K562 (cell line): Measurements from ENCODE around the gene LRRIQ1. TPM values are rescaled to one million over a fixed set of nuclear protein-coding genes. Genes with fewer than 3 reads are reported as not detected.

ENCODE experiments used
- ATAC-seq: fragments of 200-7000 bp; cut with Tn5 transposase; 3 replicates; pipeline ENCODE4 v1.9.1; 2020; ENCODE audit warnings: moderate library complexity
- BruUV-seq: library from RNA; stranded (reverse); fragments of 400-500 nt; replicated peaks from 2 replicates; lab custom pipeline; 2021; lab: Mats Ljungman, UMichigan
- CTCF ChIA-PET: fragments of 300-600 bp; formaldehyde crosslinking; extraction: SDS; loops from one replicate; lab custom pipeline; 2021; ENCODE audit warnings: low intra/inter-chr PET ratio; lab: Yijun Ruan, JAX
- POLR2A ChIA-PET: fragments of 300-600, 350-650 bp; sonication (Branson Sonifier 250); formaldehyde crosslinking; extraction: SDS; loops from one replicate; lab custom pipeline; 2021; ENCODE audit warnings: antibody characterized with exemption, inconsistent platforms; lab: Yijun Ruan, JAX
- DNase-seq, 4 experiments: peaks; one replicate each; pipeline versions ENCODE4 v3.0.0 to v3.0.0-alpha.2; 2011 to 2018; ENCODE audit warnings: low spot score in 3 of 4, mixed read lengths in 3 of 4; ENCODE audit errors: extremely low read depth in 1 of 4
- FAIRE-seq: peaks from 2 replicates; lab custom pipeline; 2011; peaks lifted over from hg19 to GRCh38; lab: Jason Lieb, UNC
- H2AFZ ChIP-seq: 2 replicates; pipeline ENCODE4 v1.6.0; 2011; ENCODE audit warnings: low read depth, low read length, control low read depth, inconsistent platforms
- H3K27ac ChIP-seq: fragments of 200-600 bp; 3 replicates; pipeline ENCODE4 v1.8.0; 2011; ENCODE audit warnings: low read depth, mild to moderate bottlenecking, control low read depth, inconsistent platforms, low read length, moderate library complexity, mixed read lengths; ENCODE audit errors: extremely low read depth
- H3K27me3 ChIP-seq, 2 experiments: fragments of 300-600 bp in 1 of 2; 2 replicates in 1 of 2; 3 replicates in 1 of 2; pipeline versions ENCODE4 v1.6.0 to v1.8.0; 2011; ENCODE audit warnings: inconsistent platforms in 2 of 2, low read length in 2 of 2, mild to moderate bottlenecking in 1 of 2, mixed read lengths in 1 of 2, moderate library complexity in 1 of 2; ENCODE audit not compliant: control insufficient read depth in 2 of 2, insufficient read depth in 2 of 2
- H3K36me3 ChIP-seq: fragments of 300-600 bp; 3 replicates; pipeline ENCODE4 v1.8.0; 2011; ENCODE audit warnings: mild to moderate bottlenecking, low read length, inconsistent platforms; ENCODE audit not compliant: control insufficient read depth, insufficient read depth
- H3K4me1 ChIP-seq, 2 experiments: fragments of 200-600 bp in 1 of 2; replicated peaks in 1 of 2; 2 replicates in 1 of 2; 3 replicates in 1 of 2; pipeline versions ENCODE4 v1.5.1 to v1.8.0; 2011; ENCODE audit warnings: inconsistent platforms in 2 of 2, low read length in 2 of 2, mild to moderate bottlenecking in 1 of 2, mixed read lengths in 1 of 2, moderate library complexity in 1 of 2; ENCODE audit not compliant: control insufficient read depth in 2 of 2, insufficient read depth in 2 of 2
- H3K4me2 ChIP-seq: 2 replicates; pipeline ENCODE4 v1.6.1; 2011; ENCODE audit warnings: low read length, control low read depth, inconsistent platforms, mixed read lengths; ENCODE audit not compliant: insufficient read depth
- H3K4me3 ChIP-seq: fragments of 200-600 bp; sonication (generic), shearing (Covaris generic); 2 replicates; pipeline ENCODE4 v1.5.1; 2016; ENCODE audit warnings: control low read depth, inconsistent platforms
- H3K79me2 ChIP-seq: fragments of 200-600 bp; 3 replicates; pipeline ENCODE4 v1.8.0; 2011; ENCODE audit warnings: low read length, inconsistent platforms; ENCODE audit not compliant: control insufficient read depth, insufficient read depth
- H3K9ac ChIP-seq, 2 experiments: 2 replicates each; pipeline versions ENCODE4 v1.6.0 to v1.6.1; 2011; ENCODE audit warnings: low read depth in 2 of 2, low read length in 2 of 2, control low read depth in 1 of 2, inconsistent platforms in 1 of 2, mild to moderate bottlenecking in 1 of 2, mixed read lengths in 1 of 2; ENCODE audit not compliant: insufficient read depth in 1 of 2
- H3K9me1 ChIP-seq: one replicate; pipeline ENCODE4 v1.6.0; 2011; ENCODE audit warnings: inconsistent platforms, mild to moderate bottlenecking, low read length, moderate library complexity; ENCODE audit not compliant: control insufficient read depth, insufficient read depth
- H3K9me3 ChIP-seq: replicated peaks from 2 replicates; pipeline ENCODE4 v1.5.1; 2011; ENCODE audit warnings: low read depth, low read length, inconsistent platforms; ENCODE audit not compliant: control insufficient read depth, insufficient read depth
- H4K20me1 ChIP-seq: replicated peaks from 2 replicates; pipeline ENCODE4 v1.6.1; 2011; ENCODE audit warnings: low read length, inconsistent platforms, mixed read lengths; ENCODE audit not compliant: control insufficient read depth, insufficient read depth
- FOXP1 ChIP-seq: sonication (generic); formaldehyde crosslinking; IDR thresholded peaks from 2 replicates; pipeline ENCODE4 v1.8.0; 2022; ENCODE audit warnings: mild to moderate bottlenecking, missing genetic modification reagents
- HDAC8 ChIP-seq: fragments of 450-650 bp; IDR thresholded peaks from 2 replicates; pipeline ENCODE4 v1.6.1; 2016; ENCODE audit warnings: mild to moderate bottlenecking, missing genetic modification characterization, moderate library complexity, missing compliant biosample characterization
- HNRNPLL ChIP-seq: fragments of 200-400 bp; formaldehyde crosslinking; IDR thresholded peaks from 2 replicates; pipeline ENCODE4 v1.6.1; 2017; ENCODE audit warnings: low read length, low read depth, mild to moderate bottlenecking; ENCODE audit not compliant: poor library complexity, severe bottlenecking
- PHB2 ChIP-seq: fragments of 450-650 bp; IDR thresholded peaks from 2 replicates; pipeline ENCODE4 v1.6.1; 2017; ENCODE audit warnings: low read depth
- PKNOX1 ChIP-seq: fragments of 450-650 bp; IDR thresholded peaks from 2 replicates; pipeline ENCODE4 v1.6.1; 2016
- RNF219 ChIP-seq: fragments of 250-450 bp; sonication (Bioruptor Pico); IDR thresholded peaks from 2 replicates; pipeline ENCODE4 v1.5.0; 2022; ENCODE audit warnings: mild to moderate bottlenecking
- SAFB2 ChIP-seq: fragments of 200-400 bp; formaldehyde crosslinking; IDR thresholded peaks from 2 replicates; pipeline ENCODE4 v1.6.1; 2018; ENCODE audit warnings: borderline replicate concordance, low read length, low read depth, moderate library complexity; ENCODE audit not compliant: severe bottlenecking
- SIRT6 ChIP-seq: IDR thresholded peaks from one replicate; pipeline ENCODE4 v1.6.1; 2012; ENCODE audit warnings: low read depth, mild to moderate bottlenecking, control low read depth, inconsistent platforms, low read length, moderate library complexity
- SMAD1 ChIP-seq: fragments of 150-350 bp; IDR thresholded peaks from 2 replicates; pipeline ENCODE4 v1.6.1; 2014; ENCODE audit warnings: low read length, low read depth; ENCODE audit not compliant: partially characterized antibody
- TAF1 ChIP-seq: IDR thresholded peaks from 2 replicates; pipeline ENCODE4 v1.6.1; 2011; ENCODE audit warnings: mild to moderate bottlenecking, low read length, moderate library complexity; ENCODE audit not compliant: insufficient read depth, control insufficient read depth, severe bottlenecking; ENCODE audit errors: extremely low read depth
- TCF3 ChIP-seq: sonication (generic); formaldehyde crosslinking; IDR thresholded peaks from 2 replicates; pipeline ENCODE4 v1.4.0; 2020; ENCODE audit warnings: mild to moderate bottlenecking, missing genetic modification reagents
- TGIF2 ChIP-seq: sonication (generic); formaldehyde crosslinking; IDR thresholded peaks from 2 replicates; pipeline ENCODE4 v1.8.1; 2022; ENCODE audit warnings: mild to moderate bottlenecking, missing genetic modification reagents, moderate library complexity
- ZNF316 ChIP-seq: fragments of 450-650 bp; IDR thresholded peaks from 2 replicates; pipeline ENCODE4 v1.6.1; 2016
- whole genome bisulfite sequencing: fragments of 100-300 bp; shearing (Covaris generic); methylation state at CpG from one replicate; pipeline ENCODE4 v1.1.6; 2016; ENCODE audit warnings: low coverage, mixed read lengths; ENCODE audit not compliant: insufficient coverage; ENCODE audit errors: missing lambda C conversion rate; 5-methylcytosine and 5-hydroxymethylcytosine counted together
- in situ Hi-C: fragments of 300-500 bp; cut with MboI; formaldehyde crosslinking; loops from 4 replicates; pipeline ENCODE4 v1.15.0; 2018; ENCODE audit warnings: inconsistent platforms, mixed read lengths
- intact Hi-C: fragments of 100-400 bp; cut with micrococcal nuclease; formaldehyde crosslinking; loops from 2 replicates; pipeline ENCODE4 v1.14.2; 2022
- polyA plus RNA-seq, 8 experiments: library from polyadenylated mRNA; depleted of rRNA in 4 of 8; stranded (reverse) in 5 of 8; unstranded in 3 of 8; fragments of >200 nt; fragmentation: Nextera tagmentation in 2 of 8; fragmentation: Illumina TruSeq in 1 of 8; extraction: Ambion mirVana in 2 of 8; extraction: Trizol in 1 of 8; gene quantifications; 2 replicates each; pipeline versions ENCODE4 v1.2.1 to v1.2.3, GENCODE V29; 2011 to 2014; ENCODE audit warnings: inconsistent platforms in 1 of 8, missing spikeins in 1 of 8
- total RNA-seq, 7 experiments: library from RNA; depleted of rRNA in 6 of 7; stranded (reverse); fragments of >200 nt in 6 of 7; fragmentation: Illumina TruSeq in 2 of 7; extraction: Trizol in 2 of 7; gene quantifications; 2 replicates each; pipeline versions ENCODE4 v1.2.1 to v1.2.3, GENCODE V29; 2011 to 2021; ENCODE audit warnings: low replicate concordance in 1 of 7
- TF ChIP-seq, protein P1 (sequence below): fragments of 450-650 bp; IDR thresholded peaks from 2 replicates; pipeline ENCODE4 v1.7.0; 2016; ENCODE audit warnings: borderline replicate concordance
- TF ChIP-seq, protein P2 (sequence below): fragments of 450-650 bp; IDR thresholded peaks from 2 replicates; pipeline ENCODE4 v1.6.1; 2018; ENCODE audit not compliant: partially characterized antibody

Gene LRRIQ1
- total and polyA plus RNA-seq, 9 of the 15 experiments (the other 6 are each of a cell fraction or from before 2014, with no cell fraction given) = not detected

- in situ Hi-C loops = no loop called here
- TF ChIP-seq HNRNPLL (no peak), FOXP1 (CRISPR knock-in tag) (no peak), TGIF2 (CRISPR knock-in tag) (no peak), TAF1 (no peak), ZNF316 (no peak), SIRT6 (no peak), PKNOX1 (no peak), RNF219 (CRISPR knock-in tag) (no peak), PHB2 (no peak), SAFB2 (no peak), TCF3 (CRISPR knock-in tag) (no peak), HDAC8 (tag) (no peak), SMAD1 (no peak)
- TF ChIP-seq, protein P1, sequence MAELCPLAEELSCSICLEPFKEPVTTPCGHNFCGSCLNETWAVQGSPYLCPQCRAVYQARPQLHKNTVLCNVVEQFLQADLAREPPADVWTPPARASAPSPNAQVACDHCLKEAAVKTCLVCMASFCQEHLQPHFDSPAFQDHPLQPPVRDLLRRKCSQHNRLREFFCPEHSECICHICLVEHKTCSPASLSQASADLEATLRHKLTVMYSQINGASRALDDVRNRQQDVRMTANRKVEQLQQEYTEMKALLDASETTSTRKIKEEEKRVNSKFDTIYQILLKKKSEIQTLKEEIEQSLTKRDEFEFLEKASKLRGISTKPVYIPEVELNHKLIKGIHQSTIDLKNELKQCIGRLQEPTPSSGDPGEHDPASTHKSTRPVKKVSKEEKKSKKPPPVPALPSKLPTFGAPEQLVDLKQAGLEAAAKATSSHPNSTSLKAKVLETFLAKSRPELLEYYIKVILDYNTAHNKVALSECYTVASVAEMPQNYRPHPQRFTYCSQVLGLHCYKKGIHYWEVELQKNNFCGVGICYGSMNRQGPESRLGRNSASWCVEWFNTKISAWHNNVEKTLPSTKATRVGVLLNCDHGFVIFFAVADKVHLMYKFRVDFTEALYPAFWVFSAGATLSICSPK = no peak
- TF ChIP-seq, protein P2, sequence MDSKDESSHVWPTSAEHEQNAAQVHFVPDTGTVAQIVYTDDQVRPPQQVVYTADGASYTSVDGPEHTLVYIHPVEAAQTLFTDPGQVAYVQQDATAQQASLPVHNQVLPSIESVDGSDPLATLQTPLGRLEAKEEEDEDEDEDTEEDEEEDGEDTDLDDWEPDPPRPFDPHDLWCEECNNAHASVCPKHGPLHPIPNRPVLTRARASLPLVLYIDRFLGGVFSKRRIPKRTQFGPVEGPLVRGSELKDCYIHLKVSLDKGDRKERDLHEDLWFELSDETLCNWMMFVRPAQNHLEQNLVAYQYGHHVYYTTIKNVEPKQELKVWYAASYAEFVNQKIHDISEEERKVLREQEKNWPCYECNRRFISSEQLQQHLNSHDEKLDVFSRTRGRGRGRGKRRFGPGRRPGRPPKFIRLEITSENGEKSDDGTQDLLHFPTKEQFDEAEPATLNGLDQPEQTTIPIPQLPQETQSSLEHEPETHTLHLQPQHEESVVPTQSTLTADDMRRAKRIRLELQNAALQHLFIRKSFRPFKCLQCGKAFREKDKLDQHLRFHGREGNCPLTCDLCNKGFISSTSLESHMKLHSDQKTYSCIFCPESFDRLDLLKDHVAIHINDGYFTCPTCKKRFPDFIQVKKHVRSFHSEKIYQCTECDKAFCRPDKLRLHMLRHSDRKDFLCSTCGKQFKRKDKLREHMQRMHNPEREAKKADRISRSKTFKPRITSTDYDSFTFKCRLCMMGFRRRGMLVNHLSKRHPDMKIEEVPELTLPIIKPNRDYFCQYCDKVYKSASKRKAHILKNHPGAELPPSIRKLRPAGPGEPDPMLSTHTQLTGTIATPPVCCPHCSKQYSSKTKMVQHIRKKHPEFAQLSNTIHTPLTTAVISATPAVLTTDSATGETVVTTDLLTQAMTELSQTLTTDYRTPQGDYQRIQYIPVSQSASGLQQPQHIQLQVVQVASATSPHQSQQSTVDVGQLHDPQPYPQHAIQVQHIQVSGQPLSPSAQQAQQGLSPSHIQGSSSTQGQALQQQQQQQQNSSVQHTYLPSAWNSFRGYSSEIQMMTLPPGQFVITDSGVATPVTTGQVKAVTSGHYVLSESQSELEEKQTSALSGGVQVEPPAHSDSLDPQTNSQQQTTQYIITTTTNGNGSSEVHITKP = no peak
These were observed 40.5 kb upstream of the LRRIQ1 start for GRCh38 chr12:84995641-84996040.

More at GRCh38 chr12:84995641-84996040, 40.5 kb upstream of the LRRIQ1 start:
- no peaks in the 10 kb centered on the region for H4K20me1 ChIP-seq
- 3% methylated on average over 2 of the region's 2 CpGs for WGBS
- H3K27ac ChIP-seq = no peak overlapping the region
- H3K9me1 ChIP-seq = no peaks in the 10 kb centered on the region
- no peak for DNase-seq
- H3K79me2 ChIP-seq = no peaks in the 10 kb centered on the region
- ChIA-PET POLR2A (no interaction called here), CTCF (no interaction called here)
- H3K4me2 ChIP-seq = no peak overlapping the region
- no peak overlapping the region for H3K9ac ChIP-seq
- no peak for ATAC-seq
- H3K27me3 ChIP-seq = no peaks in the 10 kb centered on the region
- H3K36me3 ChIP-seq = no peaks in the 10 kb centered on the region
- FAIRE-seq = no peak
- no peak overlapping the region for H3K4me3 ChIP-seq
- H3K4me1 ChIP-seq = no peaks in the 10 kb centered on the region
- H2AFZ ChIP-seq = no peak overlapping the region
- no TSS peak for BruUV-seq
- H3K9me3 ChIP-seq = no peaks in the 10 kb centered on the region
- intact Hi-C loops = no loop called here
